ENCODE results near the gene SAMD4A.

- TF ChIP-seq CTCF (conservative IDR thresholded peaks at IDR 0.05): no peak
- TF ChIP-seq ZFX (IDR thresholded peaks at IDR 0.05): no peak
Observed at GRCh38 chr14:54747616-54748015, 180.7 kb downstream of the SAMD4A start.

Data from C4-2B (cell line).